Endometrial microvascular endothelial cells (primary cell): ENCODE measurements around the gene RAB30. TPM values are rescaled to one million over a fixed set of nuclear protein-coding genes. Genes with fewer than 3 reads are reported as not detected.

Source experiments
- in situ Hi-C: cut with HindIII; loops from 2 replicates; pipeline ENCODE4 v1.10.0; 2017; ENCODE audit warnings: low sequenced_read_pairs, low pct_unique_long_range_greater_than_20kb; ENCODE audit errors: inconsistent ontology term
- total RNA-seq: library from RNA; depleted of rRNA; stranded (reverse); fragments of >200 nt; gene quantifications from one replicate; pipeline ENCODE4 v1.2.3, GENCODE V29; 2015; ENCODE audit errors: inconsistent ontology term

The RAB30 gene
- total RNA-seq, 1 donor from 2014 or later, result 4.2 TPM

DNA sequence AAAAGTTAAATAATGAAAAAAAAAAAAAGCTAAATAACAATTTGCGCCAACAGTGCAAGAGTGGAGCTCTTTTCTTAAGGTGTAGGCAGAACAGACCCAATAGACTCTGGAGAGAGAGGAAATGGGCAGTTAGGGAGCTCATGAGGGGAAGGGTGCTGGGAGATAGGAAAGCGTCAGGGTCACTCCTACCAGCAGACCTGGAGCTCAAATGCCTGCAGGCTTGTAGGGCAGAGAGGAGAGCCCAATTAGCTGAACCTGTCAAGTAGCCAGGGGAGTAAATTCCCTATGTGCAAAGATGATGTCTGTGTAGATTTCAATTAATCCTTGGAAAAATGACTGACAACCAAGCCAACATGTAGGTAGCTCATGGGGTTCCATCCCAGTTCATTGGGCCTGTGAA lies 73.0 kb downstream of the RAB30 start:
- in situ Hi-C loops, result no loop called here

DNA sequence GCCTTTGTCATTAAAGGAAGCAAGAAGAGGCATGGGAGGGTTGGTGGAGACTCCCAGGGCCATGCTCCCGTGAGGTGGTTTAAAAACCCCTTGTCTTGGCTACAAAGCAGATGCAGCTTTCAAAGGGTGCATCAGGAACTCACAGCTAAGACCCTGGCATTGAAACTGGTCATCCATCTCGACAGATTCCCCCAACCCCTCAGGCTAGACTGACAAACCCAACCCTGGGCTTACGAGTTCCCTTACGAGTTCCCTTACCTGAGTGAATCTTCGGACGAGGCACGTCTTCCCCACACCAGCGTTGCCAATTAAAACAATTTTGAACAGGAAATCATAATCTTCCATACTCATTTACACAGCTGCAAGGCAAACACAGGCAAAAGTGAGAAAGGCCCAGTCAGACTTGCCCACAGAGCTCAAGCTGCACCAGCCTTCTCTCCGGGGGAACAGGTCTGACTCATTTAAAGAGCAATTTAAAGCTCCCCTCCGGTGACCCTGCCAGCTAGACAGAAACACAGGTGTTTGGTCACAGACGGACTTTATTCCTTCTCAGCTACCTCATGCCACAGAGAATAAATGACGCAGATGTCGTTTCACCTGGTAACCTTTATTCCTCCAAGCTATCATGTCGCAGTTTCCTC lies 74.6 kb downstream of the RAB30 start:
- in situ Hi-C loops, result no loop called here

DNA sequence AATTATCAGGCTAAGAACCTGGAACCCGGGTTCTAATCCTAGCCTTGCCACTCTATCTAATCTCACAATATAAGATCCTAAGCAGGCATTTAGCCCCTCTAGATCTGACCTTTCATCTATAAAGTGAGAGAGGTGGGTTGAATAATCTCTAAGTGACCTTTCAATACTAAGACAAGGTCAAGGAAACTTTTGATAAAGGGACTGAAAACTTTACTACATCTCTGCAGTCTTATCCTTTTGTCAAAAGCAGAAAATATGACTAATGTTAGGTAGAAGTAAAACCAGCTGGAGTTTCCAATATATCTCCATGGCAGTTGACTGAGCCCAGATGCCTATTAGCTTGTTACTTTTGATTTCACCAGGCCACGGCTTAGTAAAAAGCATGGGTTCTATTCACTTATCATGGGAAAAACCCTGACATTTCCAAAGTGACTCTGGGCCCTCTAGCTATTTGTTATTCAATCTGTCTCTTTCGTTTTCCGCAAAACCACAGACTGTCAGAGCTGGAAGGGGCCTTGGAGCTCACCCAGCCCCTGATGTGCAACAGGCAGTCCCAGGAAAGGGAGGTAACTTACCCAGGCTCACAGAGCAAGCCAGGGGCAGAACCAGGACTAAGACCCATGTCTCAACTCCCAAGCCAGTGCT lies 75.8 kb downstream of the RAB30 start:
- in situ Hi-C loops, result no loop called here

DNA sequence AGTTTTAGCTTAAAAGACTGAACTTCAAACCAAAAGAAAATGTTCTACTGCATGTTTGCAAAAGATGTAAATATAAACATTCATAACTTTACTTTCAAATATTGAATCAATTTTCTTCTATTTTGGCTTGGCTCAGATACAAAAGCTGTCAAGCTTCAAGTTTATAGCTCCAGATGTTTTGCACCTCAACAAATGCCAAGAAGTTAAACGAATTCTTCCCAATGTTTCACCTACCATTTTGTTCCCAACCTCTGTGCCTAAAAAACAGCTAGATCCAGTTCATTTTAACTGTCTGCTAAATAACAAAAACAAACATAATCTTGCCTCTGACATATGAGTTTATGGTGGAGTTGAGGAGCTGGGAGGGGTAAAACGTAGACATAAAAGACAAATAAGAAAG lies 76.5 kb downstream of the RAB30 start:
- in situ Hi-C loops, result no loop called here

DNA sequence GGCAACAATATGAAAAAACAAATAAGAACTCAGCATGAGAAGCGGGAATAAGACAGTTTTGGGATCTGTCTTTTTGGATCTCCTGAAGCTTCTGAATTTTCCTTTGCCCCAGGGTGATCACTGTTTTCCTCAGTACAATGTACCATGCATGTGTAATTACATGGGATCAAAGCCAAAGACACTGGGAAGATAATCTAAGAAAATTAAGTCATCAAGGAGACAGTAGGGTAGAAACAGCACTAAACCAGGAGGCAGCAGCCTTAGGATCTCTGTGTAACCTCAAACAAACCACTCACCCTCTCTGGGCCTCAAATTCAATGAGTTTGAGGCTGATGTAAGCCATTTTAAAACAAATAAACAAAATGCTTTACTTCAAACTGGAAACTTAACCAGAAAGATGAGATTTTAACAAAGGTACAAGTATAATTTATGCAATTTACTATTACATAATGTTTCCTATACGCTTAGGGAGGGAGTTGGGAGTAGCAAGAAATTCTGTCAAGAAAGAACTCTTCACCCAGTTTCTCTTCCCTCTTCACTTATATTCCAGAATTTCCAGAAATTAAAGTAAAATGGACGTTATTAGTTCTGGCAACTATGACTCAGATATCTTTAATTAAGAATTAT lies 77.0 kb downstream of the RAB30 start:
- in situ Hi-C loops, result no loop called here

DNA sequence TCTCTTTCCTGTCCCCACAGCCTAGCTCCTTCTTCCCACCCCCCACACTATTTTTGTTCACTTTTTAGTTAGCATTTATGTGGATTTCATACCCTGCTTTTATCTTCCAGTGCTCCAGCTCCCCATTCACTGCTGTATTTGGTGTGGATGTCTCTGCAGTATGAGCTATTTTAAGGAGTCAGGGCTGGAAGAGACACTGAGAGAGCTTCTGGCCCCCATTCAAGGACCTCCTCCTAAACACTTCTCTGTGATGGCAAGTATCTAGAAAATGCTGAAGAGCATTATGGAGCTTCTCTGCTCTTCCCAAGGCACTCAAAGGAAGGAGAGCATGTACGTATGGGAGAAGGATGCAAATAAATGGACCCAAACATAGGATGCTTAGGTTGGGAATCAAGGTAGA lies 79.5 kb downstream of the RAB30 start:
- in situ Hi-C loops, result no loop called here

DNA sequence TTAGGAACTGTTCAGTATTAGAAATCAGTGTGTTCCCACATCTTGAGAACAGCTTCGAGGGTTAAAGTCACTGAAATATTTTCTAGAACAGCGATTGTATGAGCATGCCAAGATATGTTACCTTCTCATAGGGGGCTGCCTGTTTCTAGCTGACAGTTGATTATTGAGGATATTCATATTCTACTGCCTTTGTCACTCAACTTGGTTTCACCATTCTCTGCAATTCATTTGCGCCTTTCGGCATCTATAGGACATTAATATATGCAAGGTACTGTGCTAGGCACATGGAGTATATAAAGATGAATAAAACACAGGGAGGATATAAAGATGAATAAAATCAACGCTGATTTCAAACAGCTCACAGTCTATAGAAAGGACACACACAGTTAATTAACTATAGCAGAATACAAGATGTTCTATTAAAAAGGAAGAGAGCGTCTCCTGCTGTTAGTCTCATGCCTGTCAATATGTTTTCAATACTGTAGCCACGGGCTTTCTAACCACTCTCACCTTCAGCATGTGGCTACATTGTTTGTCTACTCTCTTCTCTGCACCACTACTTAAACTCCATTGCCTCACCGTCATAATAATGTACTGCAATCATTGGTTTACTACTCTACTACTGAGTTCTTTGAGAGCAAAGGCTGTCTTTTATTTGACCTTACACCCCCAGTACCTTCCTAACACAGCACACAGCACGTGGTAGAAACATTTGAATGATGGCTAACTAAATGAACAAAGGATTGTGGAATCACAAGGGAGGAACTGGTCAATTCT lies 81.9 kb downstream of the RAB30 start:
- in situ Hi-C loops, result no loop called here

DNA sequence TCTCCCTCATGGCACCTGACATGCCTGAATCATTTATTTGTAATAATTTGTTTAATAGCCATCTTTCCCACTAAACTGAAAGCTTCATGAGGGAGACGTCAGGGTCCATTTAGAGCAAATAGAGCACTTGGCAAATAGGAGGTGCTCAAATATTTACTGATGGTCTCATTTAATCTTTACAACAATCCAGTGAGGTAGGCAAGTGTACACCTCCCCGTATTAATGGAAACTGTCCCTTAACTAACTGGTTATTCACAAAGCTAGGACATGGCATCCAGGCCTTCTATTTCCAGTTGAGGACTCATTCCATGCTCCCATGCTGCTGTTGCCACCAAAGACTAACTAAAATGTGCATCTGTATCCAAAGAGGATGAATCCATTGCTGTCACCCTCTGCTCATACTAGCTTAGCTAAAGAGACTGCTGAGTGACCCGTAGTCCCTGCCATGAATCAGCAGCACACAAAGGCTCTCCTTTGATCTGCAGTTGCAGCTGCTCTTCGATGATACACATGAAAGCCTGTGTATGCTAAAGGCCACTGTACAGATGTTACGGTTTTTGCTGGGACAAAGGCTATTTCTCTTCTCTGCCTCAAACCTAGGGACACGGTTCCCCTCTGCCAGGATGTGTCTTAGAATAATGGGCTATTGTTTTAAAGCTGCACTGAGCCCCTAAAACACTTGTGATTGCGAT lies 82.6 kb downstream of the RAB30 start:
- in situ Hi-C loops, result no loop called here

DNA sequence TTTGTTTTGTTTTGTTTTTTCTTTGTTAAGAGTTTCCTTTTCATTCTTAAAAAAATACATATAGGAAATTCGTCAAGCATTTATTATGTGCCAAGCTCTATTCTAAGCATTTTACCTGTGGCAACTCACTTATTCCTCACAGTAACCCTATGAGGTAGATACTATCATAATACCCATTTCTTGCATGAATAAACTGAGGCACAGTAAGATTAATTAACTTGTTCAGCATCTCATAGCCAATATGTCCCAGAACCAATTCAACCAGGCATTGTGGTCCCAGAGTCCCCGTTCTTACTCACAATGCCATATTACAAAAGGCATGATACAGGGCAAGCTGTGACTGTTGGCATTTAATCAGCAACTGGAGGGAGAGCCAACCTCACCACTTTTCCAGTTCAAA lies 83.7 kb downstream of the RAB30 start:
- in situ Hi-C loops, result no loop called here

DNA sequence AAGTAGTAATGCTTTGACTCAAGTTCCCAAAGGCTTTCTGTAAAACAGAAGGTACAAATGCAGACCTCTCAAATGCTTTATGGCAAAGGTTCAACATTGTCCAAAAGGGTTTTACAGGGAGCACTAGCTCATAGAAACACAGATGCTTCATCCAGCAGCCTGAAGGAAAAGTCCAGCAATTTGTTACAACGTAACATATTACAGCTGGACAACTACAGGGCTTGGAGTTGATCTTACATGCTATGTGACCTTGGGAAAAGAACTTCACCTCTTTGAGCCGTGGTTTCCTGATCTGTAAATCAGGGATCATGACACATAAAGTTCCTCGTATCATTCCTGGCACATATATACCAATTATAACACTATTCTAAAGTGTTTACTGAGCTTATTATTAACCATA lies 85.3 kb downstream of the RAB30 start:
- in situ Hi-C loops, result no loop called here

DNA sequence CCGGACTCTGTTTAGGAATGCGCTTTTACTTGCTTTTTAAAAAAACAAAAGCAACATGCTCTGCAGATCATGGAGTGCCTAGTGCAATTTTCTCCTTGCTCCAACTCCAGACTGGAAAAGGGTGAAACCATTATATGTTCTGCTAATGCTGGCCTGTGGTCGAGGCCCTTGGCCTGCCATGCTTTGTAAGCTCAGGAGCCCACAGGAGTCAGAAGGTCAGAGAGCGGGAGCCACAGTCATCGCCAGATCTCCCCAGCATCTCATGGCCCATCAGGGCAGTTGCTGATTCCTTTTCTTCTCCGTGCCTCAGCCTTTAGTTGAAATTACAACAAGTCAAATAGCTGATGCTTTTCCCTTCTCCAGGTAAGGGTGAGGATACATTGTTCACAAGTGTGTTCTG lies 89.8 kb downstream of the RAB30 start:
- in situ Hi-C loops, result no loop called here

DNA sequence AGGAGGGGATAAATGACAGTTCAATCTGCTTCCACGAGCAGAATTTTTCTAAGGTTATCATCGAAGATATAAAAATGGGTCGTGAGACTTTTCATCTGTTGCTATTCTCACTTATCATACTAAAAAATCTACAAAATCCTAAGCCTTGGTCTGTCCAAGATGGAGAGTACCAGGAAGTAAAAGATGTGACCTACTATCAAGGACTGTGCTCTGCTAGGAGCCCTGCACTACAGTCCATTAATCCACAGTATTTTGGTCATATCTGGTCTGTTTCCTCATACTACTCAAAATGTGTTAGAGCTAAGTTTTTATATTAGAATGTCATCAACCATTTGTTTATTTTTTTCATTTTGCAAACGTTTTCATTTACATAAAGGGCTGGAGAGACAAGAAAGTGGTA lies 90.8 kb downstream of the RAB30 start:
- in situ Hi-C loops, result no loop called here

DNA sequence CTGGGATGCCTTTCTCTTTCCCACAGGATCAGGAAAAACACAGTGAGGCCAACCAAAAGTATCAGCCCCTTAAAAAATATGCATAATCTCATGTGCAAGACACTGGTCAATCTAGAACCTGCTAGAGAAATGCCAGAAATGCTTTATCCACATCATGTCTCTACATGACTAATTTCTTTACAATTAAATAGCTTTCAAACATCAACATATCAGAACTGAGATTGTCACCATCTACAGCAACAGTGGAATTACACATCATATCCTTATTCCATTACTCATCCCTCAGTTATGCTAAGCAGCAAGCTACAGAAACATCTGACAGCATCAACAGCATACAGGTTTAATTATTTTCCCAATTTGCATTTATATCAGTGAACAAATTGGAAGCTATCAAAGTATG lies 91.4 kb downstream of the RAB30 start:
- in situ Hi-C loops, result no loop called here

DNA sequence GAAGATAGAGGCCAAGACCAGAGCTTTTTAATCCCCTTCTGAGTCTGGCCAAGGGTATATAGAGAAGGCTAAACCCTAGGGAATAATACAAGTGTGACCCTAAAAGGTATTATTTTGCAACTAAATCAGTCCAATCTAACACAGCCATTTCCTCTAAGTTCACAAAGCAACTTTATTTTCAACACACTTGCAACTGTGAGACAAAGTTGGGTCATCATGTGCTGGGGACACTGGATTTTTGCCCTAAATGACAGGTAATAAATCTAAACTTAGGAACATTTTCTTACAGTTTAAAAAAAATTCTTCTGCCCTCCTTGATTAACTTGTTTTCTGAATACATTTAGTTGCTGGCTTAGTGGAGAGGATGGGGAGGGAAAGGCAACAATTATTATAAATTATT lies 91.9 kb downstream of the RAB30 start:
- in situ Hi-C loops, result no loop called here

DNA sequence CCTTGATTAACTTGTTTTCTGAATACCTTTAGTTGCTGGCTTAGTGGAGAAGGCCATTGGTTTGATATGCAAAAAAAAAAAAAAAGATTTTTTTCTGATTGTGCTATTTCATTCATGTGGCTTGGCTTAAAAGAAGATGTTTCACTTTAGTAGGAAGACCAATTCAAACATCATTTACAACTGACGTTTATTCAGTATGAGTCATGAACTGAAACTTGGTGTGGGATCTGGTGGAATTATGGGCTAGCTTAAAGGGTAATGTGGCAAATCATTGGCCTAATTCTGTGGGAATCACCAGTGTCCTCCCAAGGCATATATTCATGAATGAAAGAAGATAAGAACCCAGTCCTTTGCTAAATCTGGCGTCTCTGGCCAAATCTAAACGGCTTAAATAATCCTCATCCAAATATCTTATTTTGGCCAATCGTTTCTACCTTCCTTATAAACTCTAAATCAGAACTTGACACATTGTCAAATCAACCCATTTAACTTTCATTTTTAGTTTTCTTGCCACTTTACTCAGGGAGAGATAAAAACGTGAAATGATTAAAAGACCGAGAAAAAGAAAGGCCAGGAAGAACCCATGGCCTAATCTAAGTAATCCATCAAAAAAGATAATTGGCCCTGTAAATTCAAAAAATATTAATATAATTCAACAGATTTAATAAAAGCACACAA lies 93.1 kb downstream of the RAB30 start:
- in situ Hi-C loops, result no loop called here

DNA sequence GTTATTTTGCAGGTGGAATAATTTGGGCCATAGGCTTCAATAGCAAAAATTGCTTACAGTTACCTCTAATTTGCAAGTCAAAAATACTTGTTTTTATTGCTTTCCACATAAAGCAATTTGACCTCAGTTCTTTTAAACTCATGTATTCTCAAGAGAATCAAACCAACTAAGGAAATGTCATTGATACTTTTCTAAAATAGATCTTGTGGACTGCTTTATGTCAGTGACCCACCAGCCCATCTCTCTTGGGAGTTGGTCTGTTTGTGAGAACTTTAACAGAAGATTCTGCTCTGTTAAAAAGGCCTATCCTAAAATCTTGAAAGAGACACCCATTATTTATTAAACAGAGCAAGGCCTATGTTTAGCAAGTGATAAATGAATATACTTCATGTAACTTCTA lies 94.9 kb downstream of the RAB30 start:
- in situ Hi-C loops, result no loop called here

DNA sequence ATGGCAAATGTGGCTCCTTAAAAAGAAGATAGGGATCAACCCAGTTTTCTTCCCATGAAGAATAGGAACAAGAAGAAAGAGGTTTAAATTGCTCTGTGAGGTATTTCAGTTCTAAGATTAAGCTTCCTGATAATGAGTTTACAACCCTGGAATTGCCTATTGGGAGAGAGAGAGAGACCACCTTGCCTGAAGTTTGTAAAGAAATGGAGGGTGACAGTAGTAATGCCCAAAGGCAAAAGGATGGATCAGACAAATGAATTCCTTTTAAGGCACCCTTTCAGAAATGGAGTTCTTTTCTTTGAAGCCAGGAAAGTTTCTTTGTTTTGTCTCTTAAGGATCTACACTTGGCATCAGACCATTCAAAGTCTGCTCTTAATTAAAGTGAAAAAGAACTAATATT lies 95.8 kb downstream of the RAB30 start:
- in situ Hi-C loops, result no loop called here

DNA sequence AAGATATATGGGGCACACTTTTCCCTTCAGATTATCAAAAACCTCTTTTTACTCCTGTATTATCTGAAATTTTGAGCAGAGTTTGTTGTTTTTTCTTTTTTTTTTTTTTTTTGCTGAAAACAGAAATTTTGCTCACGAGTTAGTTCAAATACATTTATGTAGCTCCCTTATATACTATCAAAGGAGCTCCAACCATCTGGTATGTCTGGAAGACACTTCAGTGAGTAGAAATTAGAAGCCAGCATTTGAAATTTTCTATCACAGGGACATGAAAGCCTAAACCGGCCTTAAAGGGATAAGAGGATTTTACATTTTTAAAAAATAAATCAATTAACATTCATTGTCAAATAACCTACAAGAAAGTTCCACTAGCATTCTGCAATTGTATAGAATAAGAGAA lies 96.8 kb downstream of the RAB30 start:
- in situ Hi-C loops, result no loop called here

DNA sequence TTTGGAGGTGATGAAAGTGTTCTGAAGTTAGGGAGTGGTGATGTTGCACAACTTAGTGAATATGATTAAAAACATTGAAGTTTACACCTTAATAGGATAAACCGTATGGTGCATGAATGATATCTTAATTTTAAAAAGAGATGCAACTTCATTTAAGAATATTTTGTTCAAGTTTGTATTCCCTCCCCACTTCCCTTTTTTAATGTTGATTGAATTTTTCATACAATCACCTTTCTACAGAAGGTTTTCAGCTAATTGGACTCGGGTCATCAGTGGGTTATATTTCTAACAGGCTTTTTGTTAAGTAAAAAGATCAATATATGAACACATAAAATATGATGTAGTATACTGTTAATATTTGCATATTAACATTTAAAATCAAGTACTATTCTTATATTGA lies 97.6 kb downstream of the RAB30 start:
- in situ Hi-C loops, result no loop called here
